ENCODE data around the gene HIVEP3.

The HIVEP3 gene

DNA sequence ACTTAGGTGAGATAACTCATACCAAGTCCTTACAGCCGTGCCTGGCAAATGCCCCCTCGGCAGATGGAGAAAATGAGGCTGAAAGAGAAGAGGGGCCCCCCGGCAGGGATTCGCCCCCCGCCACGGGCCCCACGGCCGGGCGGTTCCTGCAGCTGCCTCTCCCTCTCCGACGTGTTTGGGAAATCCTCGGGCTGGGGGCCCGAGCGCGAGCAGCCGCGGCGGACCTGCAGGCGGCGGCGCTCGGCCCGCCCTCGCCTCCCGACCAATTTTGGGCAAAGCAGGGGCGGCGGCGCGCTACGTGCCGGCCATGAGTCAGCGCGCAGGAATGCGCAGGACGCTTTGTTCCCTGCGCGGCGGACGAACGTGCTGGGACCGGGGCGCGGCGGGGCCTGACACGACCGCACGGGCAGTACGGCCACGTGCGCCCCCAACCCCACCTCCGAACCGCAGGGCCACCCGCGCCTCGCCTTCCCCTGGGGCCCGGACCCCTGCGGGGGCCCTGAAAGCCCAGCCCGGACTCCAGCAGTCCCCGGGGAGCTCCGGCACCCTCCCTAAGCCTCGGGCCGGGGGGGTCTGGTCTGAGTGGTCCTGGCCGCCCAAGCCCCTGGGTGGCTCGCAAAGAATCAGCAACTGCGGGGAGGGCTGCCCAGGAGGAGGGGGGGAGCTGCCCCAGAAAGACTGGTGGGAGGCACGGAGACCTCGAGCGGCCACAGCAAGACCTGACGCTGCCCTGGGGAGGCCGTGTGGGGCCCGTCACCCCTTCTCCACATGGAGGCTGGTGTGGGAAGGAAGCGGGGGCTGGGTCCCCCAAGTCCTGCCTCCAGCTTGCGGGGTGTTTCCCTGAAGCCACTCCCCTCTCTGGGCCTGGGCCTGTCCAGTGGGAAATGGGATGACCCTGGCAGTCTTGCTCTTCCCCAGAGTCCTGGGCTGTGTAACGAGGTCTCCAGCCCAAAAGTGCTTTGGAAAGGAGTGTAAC, 422.4 kb downstream of the HIVEP3 start:
- CTCF ChIA-PET = interaction anchor here (0.6 to 2.5 kb wide), 10 partner anchors 11 to 214 kb away, joined by 3 to 18 read pairs (median 3); partner anchors contain the start of gene EDN2
- TF ChIP-seq ZNF184 (tag by site-specific recombination; IDR thresholded peaks at IDR 0.05) (0 out of 2 replicates have a peak, but pooled peaks have one; percentile 11), ZNF548 (tag by site-specific recombination; IDR thresholded peaks at IDR 0.05) (no peak), TRIM28 (IDR thresholded peaks at IDR 0.05; ENCODE audit: borderline replicate concordance, low read length) (no peak), ZNF23 (tag by site-specific recombination; IDR thresholded peaks at IDR 0.05; ENCODE audit: borderline replicate concordance) (no peak), WT1 (tag by site-specific recombination; IDR thresholded peaks at IDR 0.05) (peak; percentile 19; the same call in 1 of the 2 replicates), ZBTB8A (tag by site-specific recombination; IDR thresholded peaks at IDR 0.05) (peak; percentile 93), ZNF140 (tag by site-specific recombination; IDR thresholded peaks at IDR 0.05) (no peak), ZNF555 (tag by site-specific recombination; conservative IDR thresholded peaks at IDR 0.05) (no peak), ZIC2 (tag by site-specific recombination; IDR thresholded peaks at IDR 0.05) (peak; percentile 94), BCL11B (tag by site-specific recombination; IDR thresholded peaks at IDR 0.05; ENCODE audit: low read depth) (no peak; the same call in 1 of the 2 replicates), ZNF404 (tag by site-specific recombination; IDR thresholded peaks at IDR 0.05) (no peak), ZNF785 (tag by site-specific recombination; IDR thresholded peaks at IDR 0.05) (0 out of 2 replicates have a peak, but pooled peaks have one; percentile 47), ZSCAN23 (tag by site-specific recombination; IDR thresholded peaks at IDR 0.05) (no peak), ZNF223 (tag by site-specific recombination; IDR thresholded peaks at IDR 0.05) (no peak), SALL2 (tag by site-specific recombination; IDR thresholded peaks at IDR 0.05; ENCODE audit: borderline replicate concordance) (no peak), KLF7 (tag by site-specific recombination; IDR thresholded peaks at IDR 0.05; ENCODE audit: borderline replicate concordance) (0 out of 2 replicates have a peak, but pooled peaks have one; percentile 47), KLF10 (tag by site-specific recombination; IDR thresholded peaks at IDR 0.05) (peak; percentile 94), ZFHX2 (tag by site-specific recombination; conservative IDR thresholded peaks at IDR 0.05) (peak; percentile 86), ZFP37 (tag by site-specific recombination; IDR thresholded peaks at IDR 0.05) (0 out of 2 replicates have a peak, but pooled peaks have one; percentile 11), HOXC10 (CRISPR knock-in tag; IDR thresholded peaks at IDR 0.05) (no peak), SP7 (tag by site-specific recombination; IDR thresholded peaks at IDR 0.05) (peak; percentile 85), ZNF660 (tag by site-specific recombination; IDR thresholded peaks at IDR 0.05) (peak; percentile 82)
- TF ChIP-seq, protein P1, sequence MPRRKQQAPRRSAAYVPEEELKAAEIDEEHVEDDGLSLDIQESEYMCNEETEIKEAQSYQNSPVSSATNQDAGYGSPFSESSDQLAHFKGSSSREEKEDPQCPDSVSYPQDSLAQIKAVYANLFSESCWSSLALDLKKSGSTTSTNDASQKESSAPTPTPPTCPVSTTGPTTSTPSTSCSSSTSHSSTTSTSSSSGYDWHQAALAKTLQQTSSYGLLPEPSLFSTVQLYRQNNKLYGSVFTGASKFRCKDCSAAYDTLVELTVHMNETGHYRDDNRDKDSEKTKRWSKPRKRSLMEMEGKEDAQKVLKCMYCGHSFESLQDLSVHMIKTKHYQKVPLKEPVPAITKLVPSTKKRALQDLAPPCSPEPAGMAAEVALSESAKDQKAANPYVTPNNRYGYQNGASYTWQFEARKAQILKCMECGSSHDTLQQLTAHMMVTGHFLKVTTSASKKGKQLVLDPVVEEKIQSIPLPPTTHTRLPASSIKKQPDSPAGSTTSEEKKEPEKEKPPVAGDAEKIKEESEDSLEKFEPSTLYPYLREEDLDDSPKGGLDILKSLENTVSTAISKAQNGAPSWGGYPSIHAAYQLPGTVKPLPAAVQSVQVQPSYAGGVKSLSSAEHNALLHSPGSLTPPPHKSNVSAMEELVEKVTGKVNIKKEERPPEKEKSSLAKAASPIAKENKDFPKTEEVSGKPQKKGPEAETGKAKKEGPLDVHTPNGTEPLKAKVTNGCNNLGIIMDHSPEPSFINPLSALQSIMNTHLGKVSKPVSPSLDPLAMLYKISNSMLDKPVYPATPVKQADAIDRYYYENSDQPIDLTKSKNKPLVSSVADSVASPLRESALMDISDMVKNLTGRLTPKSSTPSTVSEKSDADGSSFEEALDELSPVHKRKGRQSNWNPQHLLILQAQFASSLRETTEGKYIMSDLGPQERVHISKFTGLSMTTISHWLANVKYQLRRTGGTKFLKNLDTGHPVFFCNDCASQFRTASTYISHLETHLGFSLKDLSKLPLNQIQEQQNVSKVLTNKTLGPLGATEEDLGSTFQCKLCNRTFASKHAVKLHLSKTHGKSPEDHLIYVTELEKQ (tag by site-specific recombination; IDR thresholded peaks at IDR 0.05; ENCODE audit: borderline replicate concordance) = peak; percentile 60; the same call in 1 of the 2 replicates
- TF ChIP-seq, protein P2, sequence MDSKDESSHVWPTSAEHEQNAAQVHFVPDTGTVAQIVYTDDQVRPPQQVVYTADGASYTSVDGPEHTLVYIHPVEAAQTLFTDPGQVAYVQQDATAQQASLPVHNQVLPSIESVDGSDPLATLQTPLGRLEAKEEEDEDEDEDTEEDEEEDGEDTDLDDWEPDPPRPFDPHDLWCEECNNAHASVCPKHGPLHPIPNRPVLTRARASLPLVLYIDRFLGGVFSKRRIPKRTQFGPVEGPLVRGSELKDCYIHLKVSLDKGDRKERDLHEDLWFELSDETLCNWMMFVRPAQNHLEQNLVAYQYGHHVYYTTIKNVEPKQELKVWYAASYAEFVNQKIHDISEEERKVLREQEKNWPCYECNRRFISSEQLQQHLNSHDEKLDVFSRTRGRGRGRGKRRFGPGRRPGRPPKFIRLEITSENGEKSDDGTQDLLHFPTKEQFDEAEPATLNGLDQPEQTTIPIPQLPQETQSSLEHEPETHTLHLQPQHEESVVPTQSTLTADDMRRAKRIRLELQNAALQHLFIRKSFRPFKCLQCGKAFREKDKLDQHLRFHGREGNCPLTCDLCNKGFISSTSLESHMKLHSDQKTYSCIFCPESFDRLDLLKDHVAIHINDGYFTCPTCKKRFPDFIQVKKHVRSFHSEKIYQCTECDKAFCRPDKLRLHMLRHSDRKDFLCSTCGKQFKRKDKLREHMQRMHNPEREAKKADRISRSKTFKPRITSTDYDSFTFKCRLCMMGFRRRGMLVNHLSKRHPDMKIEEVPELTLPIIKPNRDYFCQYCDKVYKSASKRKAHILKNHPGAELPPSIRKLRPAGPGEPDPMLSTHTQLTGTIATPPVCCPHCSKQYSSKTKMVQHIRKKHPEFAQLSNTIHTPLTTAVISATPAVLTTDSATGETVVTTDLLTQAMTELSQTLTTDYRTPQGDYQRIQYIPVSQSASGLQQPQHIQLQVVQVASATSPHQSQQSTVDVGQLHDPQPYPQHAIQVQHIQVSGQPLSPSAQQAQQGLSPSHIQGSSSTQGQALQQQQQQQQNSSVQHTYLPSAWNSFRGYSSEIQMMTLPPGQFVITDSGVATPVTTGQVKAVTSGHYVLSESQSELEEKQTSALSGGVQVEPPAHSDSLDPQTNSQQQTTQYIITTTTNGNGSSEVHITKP (tag by site-specific recombination; IDR thresholded peaks at IDR 0.05) = peak; percentile 63
- TF ChIP-seq, protein P3, sequence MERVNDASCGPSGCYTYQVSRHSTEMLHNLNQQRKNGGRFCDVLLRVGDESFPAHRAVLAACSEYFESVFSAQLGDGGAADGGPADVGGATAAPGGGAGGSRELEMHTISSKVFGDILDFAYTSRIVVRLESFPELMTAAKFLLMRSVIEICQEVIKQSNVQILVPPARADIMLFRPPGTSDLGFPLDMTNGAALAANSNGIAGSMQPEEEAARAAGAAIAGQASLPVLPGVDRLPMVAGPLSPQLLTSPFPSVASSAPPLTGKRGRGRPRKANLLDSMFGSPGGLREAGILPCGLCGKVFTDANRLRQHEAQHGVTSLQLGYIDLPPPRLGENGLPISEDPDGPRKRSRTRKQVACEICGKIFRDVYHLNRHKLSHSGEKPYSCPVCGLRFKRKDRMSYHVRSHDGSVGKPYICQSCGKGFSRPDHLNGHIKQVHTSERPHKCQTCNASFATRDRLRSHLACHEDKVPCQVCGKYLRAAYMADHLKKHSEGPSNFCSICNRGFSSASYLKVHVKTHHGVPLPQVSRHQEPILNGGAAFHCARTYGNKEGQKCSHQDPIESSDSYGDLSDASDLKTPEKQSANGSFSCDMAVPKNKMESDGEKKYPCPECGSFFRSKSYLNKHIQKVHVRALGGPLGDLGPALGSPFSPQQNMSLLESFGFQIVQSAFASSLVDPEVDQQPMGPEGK (tag by site-specific recombination; IDR thresholded peaks at IDR 0.05) = peak; percentile 88
- TF ChIP-seq, protein P4, sequence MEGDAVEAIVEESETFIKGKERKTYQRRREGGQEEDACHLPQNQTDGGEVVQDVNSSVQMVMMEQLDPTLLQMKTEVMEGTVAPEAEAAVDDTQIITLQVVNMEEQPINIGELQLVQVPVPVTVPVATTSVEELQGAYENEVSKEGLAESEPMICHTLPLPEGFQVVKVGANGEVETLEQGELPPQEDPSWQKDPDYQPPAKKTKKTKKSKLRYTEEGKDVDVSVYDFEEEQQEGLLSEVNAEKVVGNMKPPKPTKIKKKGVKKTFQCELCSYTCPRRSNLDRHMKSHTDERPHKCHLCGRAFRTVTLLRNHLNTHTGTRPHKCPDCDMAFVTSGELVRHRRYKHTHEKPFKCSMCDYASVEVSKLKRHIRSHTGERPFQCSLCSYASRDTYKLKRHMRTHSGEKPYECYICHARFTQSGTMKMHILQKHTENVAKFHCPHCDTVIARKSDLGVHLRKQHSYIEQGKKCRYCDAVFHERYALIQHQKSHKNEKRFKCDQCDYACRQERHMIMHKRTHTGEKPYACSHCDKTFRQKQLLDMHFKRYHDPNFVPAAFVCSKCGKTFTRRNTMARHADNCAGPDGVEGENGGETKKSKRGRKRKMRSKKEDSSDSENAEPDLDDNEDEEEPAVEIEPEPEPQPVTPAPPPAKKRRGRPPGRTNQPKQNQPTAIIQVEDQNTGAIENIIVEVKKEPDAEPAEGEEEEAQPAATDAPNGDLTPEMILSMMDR (tag by site-specific recombination; IDR thresholded peaks at IDR 0.05) = no peak; the same call in 1 of the 2 replicates

More for the DNA sequence above, 422.4 kb downstream of the HIVEP3 start:
- peak overlapping the region; percentile 58 for H3K27ac ChIP-seq (ENCODE audit: extremely low read depth, low read depth, low read length)
- no peaks in the 10 kb centered on the region for H3K36me3 ChIP-seq (ENCODE audit: control insufficient read depth in 2 of 2, insufficient read depth in 1 of 2, low read length in 2 of 2)
- H3K4me1 ChIP-seq (ENCODE audit: control insufficient read depth, insufficient read depth, low read length) = peaks cover 2% of the 10 kb centered on the region
- peak overlapping the region; percentile 14 for H3K4me3 ChIP-seq (ENCODE audit: low read depth, low read length)
- POLR2A ChIA-PET = interaction anchor here (0.8 to 0.9 kb wide), 2 partner anchors 12 to 14 kb away, joined by 3 to 4 read pairs; partner anchors contain the start of gene EDN2
- H3K9me3 ChIP-seq (ENCODE audit: control insufficient read depth, insufficient read depth, low read depth, low read length) = no peaks in the 10 kb centered on the region

Measured in HEK293 (cell line).